RWPE1 (cell line): ENCODE results near the gene RPN1.

ENCODE experiments used
- CTCF ChIA-PET: fragments of 350-600 bp; sonication (Branson Sonifier 250); formaldehyde crosslinking; extraction: SDS; loops from one replicate; lab custom pipeline; 2021; lab: Yijun Ruan, JAX
- POLR2A ChIA-PET: fragments of 400-600 bp; formaldehyde crosslinking; extraction: SDS; loops from one replicate; lab custom pipeline; 2020; ENCODE audit warnings: antibody characterized with exemption; ENCODE audit not compliant: low non-redundant PET; lab: Yijun Ruan, JAX
- DNase-seq: peaks from one replicate; pipeline ENCODE4 v3.0.0; 2012; ENCODE audit warnings: low spot score
- H3K27ac ChIP-seq: fragments of 450-650 bp; 2 replicates; pipeline ENCODE4 v1.5.1; 2017
- CTCF ChIP-seq: fragments of 450-650 bp; conservative IDR thresholded peaks from 2 replicates; pipeline ENCODE4 v1.5.1; 2017; ENCODE audit warnings: low read depth, mild to moderate bottlenecking

RPN1 gene

DNA sequence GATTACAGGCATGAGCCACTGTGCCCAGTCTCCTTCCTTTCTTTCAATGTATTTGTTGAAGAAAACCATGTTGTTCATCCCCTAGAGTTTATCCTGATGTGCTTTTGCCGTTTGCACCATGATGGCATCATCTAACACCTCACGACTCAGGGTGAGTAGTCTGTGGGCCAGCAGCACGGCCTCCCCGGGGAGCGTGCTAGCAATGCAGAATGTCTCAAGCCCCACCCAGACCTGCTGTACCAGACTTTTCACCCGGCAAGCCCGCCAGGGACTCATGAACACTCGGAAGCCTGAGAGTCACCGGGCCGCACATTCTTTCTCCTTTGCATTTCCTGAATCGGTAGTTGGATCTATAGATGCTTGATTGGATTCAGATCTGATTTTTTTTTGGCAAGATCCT, 64.6 kb downstream of the RPN1 start:
- CTCF ChIA-PET: interaction anchor here (1.7 to 1.9 kb wide), 2 partner anchors 159 to 187 kb away, joined by 4 to 15 read pairs; no protein-coding TSS in a partner anchor
- POLR2A ChIA-PET: no interaction called here
- no peak overlapping the region for H3K27ac ChIP-seq
- no peak for TF ChIP-seq CTCF
- no peak for DNase-seq

DNA sequence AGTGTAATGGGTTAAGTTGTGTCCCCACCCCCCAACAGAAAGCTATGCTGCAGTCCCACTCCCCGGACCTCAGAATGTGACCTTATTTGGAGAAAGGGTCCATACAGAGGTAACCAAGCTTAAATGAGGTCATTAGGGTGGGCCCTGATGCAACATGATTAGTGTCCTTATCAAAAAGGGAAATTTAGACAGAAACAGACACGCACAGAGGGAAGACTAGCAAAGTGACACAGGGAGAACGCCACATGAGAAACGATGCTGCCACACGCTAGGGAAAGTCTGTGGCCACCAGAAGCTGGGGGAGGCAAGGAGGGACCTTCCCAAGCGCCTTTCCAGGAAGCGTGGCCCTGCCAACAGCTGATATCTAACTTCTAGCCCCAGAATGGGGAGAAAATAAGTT, 65.4 kb downstream of the RPN1 start:
- no peak for DNase-seq
- TF ChIP-seq CTCF: no peak
- H3K27ac ChIP-seq: no peak overlapping the region
- ChIA-PET CTCF (interaction anchor here (0.6 to 1.9 kb wide), 7 partner anchors 12 to 941 kb away, joined by 3 to 15 read pairs (median 5); no protein-coding TSS in a partner anchor), POLR2A (no interaction called here)

DNA sequence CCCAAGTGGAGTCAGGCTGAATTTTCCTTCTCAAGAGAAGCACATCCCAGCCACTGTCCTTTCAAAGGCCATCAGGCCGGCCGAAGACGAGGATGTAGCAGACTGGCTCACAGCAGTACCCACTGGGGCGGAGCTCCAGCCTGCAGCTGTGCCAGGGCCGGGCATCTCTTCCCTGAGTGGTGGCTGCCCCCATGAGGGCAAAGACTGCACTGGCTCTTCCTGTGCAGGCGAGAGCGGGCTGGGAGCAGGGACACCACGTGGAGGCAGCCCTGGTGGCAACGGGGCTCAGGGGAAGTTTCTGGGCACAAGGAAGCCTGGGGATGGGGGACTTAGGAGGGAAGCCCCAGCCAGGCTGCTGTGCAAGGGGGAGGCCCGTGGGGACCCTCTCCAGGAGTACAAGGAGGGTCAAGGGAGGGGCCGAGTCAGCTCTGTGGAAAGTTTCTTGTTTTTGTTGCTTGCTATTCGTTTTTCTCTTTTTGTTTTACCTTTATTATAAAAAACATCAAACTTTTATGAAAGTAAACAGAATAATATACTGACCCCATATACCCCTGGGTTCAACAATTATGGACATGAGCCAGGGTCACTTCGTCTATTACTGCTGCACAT, 66.1 kb downstream of the RPN1 start:
- TF ChIP-seq CTCF: peak; percentile 74
- peak; percentile 84 for DNase-seq
- ChIA-PET POLR2A (no interaction called here), CTCF (interaction anchor here (0.5 to 1.9 kb wide), 21 partner anchors 9 to 940 kb away, joined by 3 to 15 read pairs (median 4); no protein-coding TSS in a partner anchor)
- no peak overlapping the region for H3K27ac ChIP-seq

- DNase-seq: no peak
- no peak for TF ChIP-seq CTCF
- CTCF ChIA-PET: interaction anchor here (1.0 kb wide), 1 partner anchor 411 kb away, joined by 4 read pairs; no protein-coding TSS in a partner anchor
- H3K27ac ChIP-seq: no peak overlapping the region
- POLR2A ChIA-PET: interaction anchor here (0.6 kb wide), 1 partner anchor 619 kb away, joined by 5 read pairs; no protein-coding TSS in a partner anchor
These were observed 69.1 kb downstream of the RPN1 start for GRCh38 chr3:128581566-128581965.

GRCh38 chr3:128579927-128580326, 70.7 kb downstream of the RPN1 start:
- no peak for DNase-seq
- ChIA-PET POLR2A (no interaction called here), CTCF (interaction anchor here (0.6 to 0.8 kb wide), 3 partner anchors 29 to 591 kb away, joined by 3 to 4 read pairs (median 4); no protein-coding TSS in a partner anchor)
- TF ChIP-seq CTCF: no peak
- no peak overlapping the region for H3K27ac ChIP-seq

- DNase-seq: no peak
- ChIA-PET POLR2A (no interaction called here), CTCF (interaction anchor here (0.6 kb wide), 1 partner anchor 8 kb away, joined by 3 read pairs; no protein-coding TSS in a partner anchor)
- no peak overlapping the region for H3K27ac ChIP-seq
- no peak for TF ChIP-seq CTCF
These were observed 72.3 kb downstream of the RPN1 start for GRCh38 chr3:128578346-128578745.
